NCI-H345 treated with DMSO at 0.1 percent for 48 hours (cell line): ENCODE measurements around the gene CDC6.

ENCODE experiments used
- DNase-seq: peaks from one replicate; lab custom pipeline; 2025; ENCODE audit not compliant: unreplicated experiment; lab: John Stamatoyannopoulos, UW

CDC6 gene

DNA sequence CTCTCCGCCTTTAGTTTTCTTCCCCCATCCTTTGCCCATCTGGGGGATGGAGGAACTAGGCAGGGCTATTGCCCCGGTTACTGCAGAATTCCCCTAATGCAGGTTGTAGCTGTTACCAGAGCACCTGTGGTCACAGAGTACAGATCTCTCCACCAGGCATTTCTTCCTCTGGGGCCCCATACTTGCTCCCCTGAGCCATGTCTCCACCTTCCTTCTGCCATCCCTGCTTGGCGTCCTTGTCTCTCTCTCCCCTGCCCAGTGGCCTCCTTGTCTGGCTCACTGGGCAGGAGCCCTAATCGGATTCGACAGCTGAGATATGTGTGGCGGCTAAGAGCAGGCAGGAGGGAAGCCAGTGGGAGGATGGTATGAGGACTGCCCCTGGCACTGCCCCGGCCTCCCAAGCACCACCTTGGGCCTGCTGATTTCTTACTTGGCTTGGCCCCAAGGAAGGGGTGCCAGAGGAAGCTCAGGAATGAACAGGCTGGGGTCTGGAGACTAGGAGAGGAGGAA, 23.3 kb downstream of the CDC6 start:
- no peak for DNase-seq

DNA sequence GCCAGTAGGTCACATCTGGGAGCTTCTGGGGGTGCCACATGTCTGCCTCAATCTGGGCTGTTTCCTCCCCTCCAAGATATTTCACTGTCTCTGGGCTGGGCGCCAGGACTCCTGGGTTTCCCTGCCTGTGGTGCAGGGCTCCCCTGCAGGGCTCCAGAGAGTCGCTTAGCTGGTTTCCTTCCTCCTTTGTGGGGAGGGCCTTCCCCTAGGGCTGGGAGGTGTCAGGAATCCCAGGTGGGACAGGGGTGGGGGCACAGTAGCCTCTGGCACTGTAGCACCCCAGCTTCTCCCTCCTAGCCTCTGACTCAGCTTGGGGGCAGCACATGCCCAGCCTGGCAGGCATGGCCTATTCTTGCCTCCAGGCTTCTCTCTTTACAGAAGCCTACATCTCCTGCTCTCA, 23.9 kb downstream of the CDC6 start:
- DNase-seq, result no peak

DNA sequence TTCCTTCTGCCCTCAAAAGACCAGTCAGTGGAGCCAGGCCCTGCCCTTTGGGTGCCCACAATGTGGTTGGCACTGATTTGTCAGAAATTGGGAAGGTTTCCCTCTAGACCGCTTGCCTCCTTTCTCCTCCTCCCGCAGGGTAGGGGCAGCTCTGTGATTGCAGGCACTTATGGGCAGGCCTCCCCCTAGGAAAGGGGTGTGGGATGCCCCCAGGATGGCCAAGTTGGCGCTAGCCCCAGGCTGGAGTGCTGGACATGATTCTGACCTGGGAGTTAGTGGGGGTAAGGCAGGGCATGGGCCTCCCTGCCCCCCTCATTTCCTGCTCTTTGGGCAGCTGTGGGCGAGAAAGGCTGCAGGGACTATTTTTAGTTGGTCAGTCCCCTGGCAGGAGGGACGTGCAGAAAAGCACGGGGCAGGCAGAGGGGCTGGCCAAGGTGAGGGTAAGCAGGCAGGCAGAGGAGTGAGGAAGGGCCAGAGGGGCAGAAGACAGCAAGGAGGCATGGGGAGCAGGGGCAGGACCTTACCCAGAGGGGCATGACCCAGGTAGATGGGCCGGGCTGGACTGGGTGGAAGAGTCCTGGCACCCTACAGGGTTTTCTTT, 24.6 kb downstream of the CDC6 start:
- no peak for DNase-seq

DNA sequence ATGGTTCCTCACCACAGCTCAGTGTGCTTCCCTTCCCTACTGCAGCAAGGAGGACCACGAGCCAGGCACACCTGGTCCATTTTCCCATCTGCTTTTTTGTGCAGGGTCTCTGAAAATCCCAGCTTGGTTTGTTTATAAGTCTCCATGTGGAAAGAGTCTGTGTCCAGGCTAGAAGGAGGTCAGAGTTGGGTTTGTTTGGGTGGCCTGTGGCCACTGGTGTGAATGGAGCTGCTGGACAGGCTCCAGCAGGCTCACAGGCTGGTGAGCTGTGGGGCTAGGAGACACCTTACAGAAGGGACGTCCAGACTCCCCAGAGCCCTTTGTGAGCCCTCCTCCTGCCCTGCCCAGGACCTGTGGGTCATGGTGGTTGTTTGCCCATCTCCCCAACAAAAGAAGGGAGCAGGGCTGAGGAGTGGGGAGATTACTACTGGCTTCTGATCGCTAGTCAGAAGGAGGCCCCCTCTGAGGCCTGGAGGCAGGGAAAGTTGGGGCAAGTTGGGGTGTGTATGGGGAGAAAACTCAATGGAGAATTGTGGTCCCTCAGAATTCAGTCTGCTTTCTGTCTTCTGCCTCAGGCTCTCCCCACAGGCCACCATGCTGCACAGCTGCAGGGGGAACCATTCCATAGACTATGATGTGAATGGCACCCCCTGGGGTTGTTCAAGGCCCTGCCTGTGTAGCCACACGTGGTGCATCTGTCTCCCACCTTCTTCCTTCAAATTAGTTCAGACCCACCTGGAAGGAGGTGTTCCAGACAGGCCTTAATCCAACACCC, 25.4 kb downstream of the CDC6 start:
- DNase-seq, result no peak

DNA sequence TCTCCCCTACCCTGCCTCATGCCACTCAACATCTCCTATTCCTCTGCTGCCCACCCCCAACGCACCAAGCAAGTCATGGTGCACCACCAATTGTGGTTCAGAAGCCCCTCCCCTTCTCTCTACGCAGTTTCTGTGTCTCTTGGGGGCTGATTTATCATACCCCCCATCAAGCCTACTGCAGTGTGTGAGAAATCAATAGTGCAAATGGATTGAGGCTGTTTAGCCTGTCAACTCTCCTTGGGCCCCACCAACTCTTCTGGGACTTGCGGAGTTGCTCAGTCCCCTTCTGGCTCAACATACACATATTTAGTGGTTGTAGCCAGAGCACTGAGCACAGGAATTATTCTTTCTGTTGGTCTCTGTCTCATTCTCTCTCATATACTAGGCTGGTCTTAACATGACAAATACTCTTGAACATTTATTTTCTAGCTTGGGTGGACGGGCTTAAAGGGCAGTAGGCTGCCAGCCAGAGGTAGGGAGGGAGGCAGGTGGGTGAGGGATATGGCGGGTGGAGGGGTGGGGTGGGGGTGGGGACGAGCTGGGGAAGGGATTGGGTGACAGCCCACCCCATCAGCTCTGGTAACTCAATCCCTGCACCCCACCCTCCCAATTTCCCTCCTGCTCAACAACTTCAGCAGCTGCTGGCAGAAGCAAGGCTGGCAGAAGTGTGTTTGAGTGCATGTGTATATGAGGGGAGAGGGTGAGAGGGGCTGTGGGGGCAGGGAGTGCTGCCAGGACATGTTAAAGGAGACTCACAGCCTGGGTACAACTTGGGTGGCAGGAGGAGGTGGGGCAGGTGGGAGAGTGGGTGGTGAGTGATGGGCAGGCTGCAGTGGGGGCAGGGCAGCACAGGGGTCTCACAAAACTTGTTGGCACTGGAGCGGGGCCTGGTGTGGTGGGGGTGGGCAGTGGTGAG, 26.2 kb downstream of the CDC6 start:
- peak; percentile 8 for DNase-seq

DNA sequence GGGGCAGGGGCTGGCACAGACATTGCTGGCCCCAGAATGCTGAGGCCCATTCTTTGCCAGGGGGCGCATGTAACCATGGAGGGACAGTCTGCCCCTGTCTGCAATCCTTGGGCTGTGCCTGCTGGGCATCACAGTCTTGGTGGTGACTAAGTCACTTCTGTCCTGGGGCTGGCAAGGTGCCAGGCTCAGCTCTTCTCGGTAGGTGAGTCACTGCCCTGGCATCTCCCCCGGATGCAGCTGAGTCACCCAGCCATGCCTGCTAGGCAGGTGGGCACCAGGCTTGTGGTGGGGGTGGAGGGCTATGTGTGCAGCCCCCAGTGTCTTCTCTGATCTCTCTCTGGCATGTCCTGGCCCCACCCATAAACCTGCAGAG, 26.9 kb downstream of the CDC6 start:
- peak; percentile 64 for DNase-seq

DNA sequence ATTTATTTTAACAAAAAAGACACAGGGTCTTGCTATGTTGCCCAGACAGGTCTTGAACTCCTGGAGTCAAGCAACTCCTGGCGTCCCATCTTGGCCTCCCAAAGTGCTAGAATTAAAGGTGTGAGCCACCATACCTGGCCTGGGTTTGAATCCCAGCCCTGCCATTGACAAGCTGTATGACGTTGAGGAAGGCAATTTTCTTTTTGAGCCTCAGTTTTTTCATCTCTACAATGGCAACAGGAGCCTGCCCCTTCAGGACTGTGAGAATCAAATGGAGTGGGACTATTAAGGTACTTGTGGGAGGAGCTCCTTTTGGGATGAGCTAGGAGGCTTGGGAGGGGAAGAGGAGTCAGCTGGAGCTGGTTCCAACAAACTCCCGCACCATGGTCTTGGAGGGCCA, 27.5 kb downstream of the CDC6 start:
- DNase-seq, result no peak

DNA sequence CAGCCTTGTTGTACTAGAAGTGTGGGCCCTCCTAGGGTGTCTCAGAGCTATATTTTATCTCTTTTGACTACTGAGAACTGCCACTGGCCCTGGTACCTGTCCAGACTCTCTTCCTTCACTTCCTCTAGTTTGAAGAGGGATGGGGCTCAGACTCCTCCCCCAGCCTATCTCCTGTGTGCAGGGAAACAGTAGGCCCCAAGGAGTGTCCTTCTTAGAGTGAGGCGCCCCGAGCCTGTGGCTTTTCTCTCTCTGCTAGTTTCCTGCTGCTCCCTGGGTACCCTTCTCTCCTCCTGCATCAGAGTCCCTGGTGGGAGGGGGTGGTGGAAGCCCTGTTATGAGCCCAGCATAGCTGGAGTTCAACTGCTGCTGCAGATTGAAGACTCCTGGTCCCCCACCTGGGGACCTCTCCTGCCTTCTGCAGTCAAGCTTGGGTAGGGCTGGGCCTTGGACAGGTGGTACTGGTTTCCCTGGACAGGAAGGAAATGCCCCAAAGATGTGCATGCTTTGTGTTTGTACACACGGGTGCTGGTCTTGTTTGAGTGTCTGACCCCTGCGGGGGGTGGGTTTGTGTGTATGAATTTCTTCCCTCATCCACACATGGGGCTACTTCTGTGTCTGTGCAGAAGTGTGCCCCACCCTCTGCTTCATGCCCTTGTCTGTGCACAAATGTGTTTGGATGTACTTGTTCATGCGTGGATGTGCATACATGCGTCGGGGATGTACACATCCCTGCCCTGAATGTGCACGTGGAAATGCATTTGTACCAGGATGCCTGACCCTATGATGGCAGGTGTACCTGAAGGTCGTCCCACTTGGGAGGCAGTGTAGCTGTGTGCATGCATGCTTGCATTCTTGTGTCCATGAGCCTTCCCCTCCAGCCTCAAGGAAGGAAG, 28.2 kb downstream of the CDC6 start:
- no peak for DNase-seq

DNA sequence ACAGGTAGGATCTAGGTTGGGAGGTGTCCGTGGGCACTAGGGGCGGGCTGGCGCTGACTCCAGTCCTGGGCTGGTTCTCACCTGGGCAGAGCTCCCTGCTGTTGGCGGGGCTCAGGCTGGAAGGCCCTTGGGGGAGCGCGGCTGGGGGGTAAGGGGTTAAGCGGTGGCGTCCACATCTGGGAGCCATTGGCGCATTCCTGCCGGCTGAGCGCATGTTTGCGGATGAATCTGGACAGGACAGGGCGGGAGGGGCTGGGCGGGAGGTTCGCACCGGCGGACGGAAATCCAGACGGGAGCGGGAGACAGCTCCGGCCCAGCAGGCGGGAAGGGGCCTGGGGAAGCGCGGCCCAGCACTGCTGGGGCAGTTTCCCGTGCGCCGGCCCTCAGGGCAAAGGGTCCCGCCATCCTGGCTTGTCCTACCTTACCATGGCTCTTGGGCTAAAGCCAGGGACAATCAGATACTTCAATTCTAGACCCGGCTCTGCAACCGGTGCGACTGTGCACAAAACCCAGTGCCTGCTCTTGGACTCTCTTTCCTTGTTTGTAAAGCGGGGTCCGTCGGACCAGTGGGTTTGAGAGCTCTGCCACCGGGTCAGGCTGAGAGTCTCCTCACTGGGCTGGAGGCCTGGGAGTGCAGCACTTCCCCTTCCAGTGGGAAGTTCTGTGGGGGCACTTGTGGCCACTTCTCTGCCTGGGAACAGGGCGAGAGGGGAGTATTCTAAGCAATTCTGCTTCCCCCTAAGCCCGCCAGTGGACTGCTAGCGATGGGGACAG, 29.1 kb downstream of the CDC6 start:
- DNase-seq, result no peak

DNA sequence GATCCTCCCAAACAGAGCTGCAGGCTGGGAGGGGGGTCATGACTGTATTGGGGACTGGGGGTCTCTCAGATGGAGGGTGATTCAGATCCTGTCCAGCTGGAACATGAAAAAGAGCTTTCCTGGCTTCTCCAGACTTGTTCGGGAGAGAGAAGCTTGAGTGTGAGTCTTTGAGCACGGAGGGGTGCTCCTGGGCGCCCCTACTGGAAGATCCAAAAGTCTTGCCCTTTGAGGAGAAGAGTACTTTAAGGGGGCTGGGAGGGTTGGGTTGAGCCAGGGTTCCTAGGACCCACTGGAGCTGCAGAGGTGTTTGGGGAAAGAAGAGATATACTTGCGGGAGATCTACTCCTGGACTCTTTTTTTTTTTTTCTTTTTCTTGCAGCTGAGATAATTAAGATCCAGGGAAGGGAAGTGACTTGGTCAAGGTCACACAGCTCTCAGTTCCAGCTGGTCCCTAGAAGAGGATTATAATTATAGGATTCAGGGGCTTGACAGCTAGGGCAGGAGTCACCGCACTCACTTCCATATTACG, 29.7 kb downstream of the CDC6 start:
- no peak for DNase-seq

DNA sequence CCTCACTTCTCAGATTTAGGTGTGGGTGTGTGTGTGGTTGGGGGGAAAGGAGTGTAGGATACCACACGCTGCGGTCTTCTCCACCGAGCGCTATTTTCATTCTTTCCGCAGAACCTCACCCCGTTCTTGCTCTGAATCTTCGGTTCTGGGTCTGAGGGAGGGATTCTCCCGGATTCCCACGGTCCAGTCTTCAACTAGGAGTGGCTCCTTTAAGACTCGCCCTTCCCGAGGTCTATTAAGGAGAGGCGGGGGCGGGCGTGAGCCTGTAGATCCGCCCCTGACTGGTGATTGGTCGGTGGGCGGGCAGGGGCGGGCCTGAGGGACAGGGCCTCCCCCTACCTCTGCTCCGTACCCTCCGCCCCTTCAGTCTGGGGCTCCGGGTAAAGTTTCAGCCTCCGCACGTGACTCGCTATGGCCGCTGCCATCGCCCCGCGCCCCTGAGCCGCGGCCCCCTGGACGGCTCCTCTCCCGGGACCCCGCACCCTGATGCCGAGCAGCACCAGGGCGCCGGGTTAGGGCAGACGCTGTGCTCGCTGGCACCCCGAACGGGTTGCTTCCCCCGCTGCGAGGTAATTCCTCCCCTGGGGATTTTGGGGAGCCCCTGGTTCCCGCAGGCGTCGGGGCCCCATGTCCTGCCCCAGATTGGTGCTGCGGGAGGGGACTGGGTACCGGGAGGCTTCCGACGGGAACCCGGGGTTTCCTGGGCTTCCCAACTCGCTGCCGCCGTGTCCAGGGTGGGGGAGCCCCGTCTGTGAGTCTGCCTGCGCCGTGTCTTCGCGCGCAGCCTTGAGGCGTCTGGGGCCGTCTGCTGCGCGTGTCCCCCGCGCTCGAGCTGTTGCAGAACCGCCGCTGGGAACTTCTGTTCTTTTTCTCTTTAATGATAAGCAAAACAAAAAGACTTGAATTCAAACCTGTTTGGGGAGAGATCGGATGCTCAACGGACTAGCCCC, 30.5 kb downstream of the CDC6 start:
- DNase-seq, result peak; percentile 74

DNA sequence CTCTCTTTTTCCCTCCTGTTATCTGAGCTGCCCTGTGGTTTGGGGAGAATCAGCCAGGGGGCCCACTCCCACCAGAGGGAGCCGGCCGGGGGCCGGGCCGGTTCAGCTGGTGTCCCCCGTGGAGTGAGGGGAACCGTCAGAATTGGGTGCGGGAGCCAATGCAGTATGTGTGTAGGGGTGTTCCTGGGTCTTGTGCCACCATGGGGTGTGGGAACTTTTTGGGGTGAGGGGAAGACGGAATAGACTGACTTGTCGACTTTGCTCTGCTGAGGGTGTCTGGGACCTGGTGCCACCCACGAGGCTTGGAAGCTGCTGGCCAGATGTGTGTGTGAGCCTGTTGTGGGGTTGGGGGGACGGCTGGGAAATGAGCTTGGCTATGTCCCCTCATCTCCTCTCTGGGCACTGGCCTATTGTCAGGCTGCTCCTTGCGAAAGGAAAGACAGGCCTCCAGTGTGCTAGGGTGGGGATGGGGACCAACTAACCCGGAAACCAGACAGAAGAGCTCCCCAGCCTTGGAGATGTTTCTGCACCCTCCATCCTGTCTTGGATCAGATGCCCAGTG, 31.2 kb downstream of the CDC6 start:
- no peak for DNase-seq

DNA sequence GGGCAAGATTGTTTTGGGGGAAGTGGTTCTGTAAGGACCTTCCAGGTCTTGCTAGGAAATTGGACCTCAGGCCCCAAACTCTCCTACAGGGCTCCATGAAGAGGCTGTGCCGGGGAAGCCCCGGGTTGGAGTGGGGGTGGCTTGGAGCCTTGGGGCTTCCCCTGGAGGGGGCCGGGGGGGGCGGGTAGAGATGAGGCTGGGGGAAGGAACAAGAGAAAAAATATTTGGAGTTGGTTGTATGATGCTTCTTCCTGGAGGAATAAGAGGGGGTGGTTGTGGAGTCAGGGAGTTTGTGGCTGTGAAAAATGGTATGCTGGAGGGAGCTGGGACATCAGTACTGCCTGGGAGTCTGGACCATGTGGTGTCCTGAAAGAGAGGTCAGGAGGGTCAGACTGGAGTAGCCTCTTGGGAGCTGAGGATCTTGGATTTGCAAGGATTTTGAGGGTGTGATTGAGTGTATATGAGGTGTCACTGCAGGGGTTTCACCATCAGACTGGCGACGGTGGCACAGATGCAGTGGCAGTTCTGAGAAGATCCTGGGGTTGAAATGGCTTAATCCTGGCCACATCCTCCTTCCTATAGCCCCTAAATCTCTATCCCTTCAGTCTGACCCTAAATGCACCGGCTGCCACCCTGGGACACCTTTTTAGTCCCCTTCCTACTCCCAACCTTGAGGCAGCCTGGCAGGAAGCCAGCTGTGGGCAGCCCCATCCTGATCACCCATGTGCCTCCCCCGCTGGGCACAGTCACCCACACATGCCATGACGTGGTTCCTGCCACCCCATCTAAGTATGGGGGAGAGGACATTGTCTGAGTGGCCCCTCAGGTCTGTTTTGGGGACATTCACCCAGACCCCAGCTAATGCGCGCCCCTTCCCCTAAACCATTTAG, 32.2 kb downstream of the CDC6 start:
- DNase-seq, result no peak

DNA sequence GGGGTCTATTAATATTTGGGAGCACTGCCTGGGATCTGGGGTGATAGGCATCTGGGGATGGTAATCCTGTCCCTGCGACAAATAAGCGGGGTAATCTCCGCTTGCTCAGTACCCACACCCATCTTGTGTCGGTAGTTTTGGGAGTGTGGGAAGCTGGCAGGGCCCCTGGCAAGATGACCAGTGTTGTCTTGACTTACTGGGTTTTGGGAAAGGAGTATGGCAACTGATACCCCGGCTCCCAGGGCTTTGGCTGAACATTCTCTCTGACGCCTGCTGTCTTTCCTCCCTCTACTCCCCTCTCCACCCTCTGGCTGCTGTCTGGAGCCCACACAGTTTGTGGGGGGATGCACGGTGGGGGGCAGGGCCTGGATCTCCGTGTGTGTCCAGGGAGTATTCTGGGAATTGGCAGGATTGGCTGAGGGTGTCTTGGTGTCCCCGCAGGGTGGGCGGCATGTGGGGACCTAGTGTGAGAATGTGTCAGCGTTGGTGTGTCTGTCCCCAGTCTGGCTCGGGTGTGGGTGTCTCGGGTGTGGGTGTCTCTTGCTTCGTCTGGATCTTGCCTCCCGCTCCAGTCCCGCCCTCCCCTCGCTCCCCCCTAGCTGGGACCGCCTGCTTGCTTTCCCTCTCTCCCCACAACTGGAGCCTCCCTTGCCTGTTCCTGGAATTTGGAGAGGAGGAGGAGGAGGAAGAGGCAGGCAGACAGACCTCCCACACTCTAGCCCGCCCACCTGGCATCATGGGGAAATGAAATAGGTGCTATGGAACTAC, 33.3 kb downstream of the CDC6 start:
- DNase-seq, result no peak

DNA sequence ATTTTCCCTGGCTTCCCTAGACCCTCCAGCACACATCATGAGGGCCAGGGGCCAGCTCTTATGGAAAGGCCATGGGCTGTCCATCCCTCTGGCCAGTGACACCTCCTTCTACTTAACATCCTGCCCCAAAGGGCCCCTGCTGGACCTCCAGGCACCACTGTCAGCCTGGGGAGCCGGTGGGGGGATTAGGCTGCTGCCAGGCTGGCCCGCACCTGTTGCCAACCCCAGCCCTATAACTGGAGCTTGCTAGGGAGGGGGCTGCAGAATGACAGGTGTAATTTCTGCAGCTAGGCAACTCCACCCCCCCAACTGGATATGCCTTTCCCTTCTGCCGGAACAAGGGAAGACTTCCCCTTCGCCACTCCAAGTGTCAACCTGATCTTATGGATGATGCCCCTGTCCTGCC, 33.8 kb downstream of the CDC6 start:
- DNase-seq, result peak; percentile 13

DNA sequence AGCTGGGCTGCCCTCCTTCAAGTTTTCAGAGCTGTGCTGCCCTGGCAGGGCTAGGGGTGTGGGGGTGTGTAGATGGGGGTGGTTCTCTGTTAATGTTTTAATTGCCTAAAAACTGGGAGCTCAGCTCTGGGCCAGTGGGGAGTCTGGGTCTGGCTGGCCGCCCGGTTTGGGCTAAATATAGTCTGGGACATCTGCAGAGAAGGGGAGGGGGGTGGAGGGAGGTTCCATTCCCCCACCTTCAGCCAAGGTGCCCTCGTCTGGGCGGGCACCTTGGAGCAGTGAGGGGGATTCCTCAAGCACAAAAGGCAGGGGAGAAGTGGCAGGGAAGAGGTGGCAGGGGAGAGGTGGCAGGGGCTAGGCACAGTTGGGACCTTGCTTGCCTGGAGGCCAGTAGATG, 34.3 kb downstream of the CDC6 start:
- DNase-seq, result no peak
